Inferior parietal cortex (tissue), 1 donor: ENCODE results near the gene ELMOD2.

Experiments used
- DNase-seq: peaks from one replicate; pipeline ENCODE4 v3.0.0-alpha.2; 2016; ENCODE audit errors: extremely low spot score

Gene ELMOD2

DNA sequence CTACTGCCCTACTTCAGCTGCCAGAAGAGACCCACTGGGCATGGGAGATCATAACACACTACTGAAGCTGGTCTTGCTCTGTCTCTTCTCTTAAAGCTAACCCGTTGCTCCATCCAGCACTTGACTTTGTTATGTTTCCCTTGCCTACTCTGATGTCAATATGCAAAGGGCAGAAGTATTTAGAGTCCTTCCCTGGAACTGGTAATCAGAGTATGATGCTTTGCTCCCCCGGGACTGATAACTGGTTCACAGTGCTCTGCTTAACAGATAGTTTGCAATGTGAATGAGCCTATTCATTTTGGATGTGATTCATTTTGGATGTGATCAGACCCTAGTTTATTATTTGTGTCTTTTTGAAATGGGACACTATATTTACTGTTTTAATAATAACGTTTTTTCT lies 57.1 kb downstream of the ELMOD2 start:
- no peak for DNase-seq

DNA sequence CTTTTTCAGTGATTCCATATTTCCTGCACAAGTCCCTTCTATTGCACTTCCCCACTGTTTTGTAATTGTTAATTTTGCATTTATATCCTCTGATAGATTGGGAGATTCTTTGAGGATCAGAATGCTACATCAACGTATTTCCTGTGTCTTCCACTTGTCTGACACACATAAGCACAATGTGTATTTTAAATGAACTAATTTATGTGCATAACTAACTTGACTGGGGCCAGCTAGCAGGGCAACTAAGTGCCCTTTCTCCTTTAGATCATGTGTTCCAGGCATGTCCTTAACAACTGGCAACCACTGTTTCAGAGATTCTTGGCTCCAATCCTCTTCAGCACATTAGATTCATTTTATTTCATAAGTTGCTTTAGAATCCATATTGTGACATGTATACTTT lies 60.5 kb downstream of the ELMOD2 start:
- no peak for DNase-seq

GRCh38 chr4:140595065-140595464 lies 71.1 kb downstream of the ELMOD2 start:
- no peak for DNase-seq

DNA sequence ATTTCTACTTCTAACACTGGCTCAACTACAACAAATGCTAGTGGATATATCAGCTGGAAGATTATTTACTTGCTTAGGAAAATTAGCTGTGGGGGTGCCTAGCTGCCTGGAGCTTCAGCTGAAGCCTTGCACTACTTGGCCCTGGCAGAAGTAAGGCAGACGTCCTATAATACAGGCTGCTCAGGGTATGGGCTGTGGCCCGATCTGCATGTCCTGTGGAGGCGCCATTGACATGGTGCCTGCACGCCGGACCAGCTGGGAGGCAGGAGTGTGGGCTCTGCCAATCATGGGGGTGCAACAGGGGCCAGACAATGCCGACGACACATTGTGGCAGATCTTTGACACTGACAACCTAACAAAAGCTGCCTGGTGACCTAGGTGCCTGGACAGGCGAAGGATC lies 76.4 kb downstream of the ELMOD2 start:
- DNase-seq = no peak

GRCh38 chr4:140602714-140603113 lies 78.7 kb downstream of the ELMOD2 start:
- DNase-seq = no peak

GRCh38 chr4:140603286-140603685 lies 79.3 kb downstream of the ELMOD2 start:
- no peak for DNase-seq
